Prostate gland (tissue), 2 donors: Measurements from ENCODE around the gene OR5K4. TPM values are rescaled to one million over a fixed set of nuclear protein-coding genes. Genes with fewer than 3 reads are reported as not detected.
A peak's percentile ranks its signal among the peaks of the same experiment; 100 is the strongest.

Experiments
- DNase-seq: peaks from one replicate; pipeline ENCODE4 v3.0.0-alpha.2; 2019; ENCODE audit warnings: low spot score
- H3K27ac ChIP-seq, 2 donors: fragments of 200-600 bp; sonication (generic); 2 replicates each; pipeline ENCODE4 v1.5.1; 2017 to 2019
- H3K27me3 ChIP-seq: fragments of 200-600 bp; sonication (generic); replicated peaks from 2 replicates; pipeline ENCODE4 v1.5.1; 2019; ENCODE audit not compliant: insufficient read depth
- H3K36me3 ChIP-seq, 2 donors: fragments of 200-600 bp; sonication (generic); 1 replicate in 1 of 2; 2 replicates in 1 of 2; pipeline versions ENCODE4 v1.5.1 to v1.8.1; 2017 to 2019
- H3K4me1 ChIP-seq: fragments of 200-600 bp; sonication (generic); replicated peaks from 2 replicates; pipeline ENCODE4 v1.5.1; 2019
- H3K4me3 ChIP-seq, 2 donors: fragments of 200-600 bp; sonication (generic); 2 replicates each; pipeline ENCODE4 v1.5.1; 2017 to 2019
- H3K9me3 ChIP-seq: fragments of 200-600 bp; sonication (generic); 2 replicates; pipeline ENCODE4 v1.5.1; 2017
- POLR2A ChIP-seq: fragments of 450-650 bp; IDR thresholded peaks from one replicate; pipeline ENCODE4 v1.6.1; 2016; ENCODE audit warnings: antibody characterized with exemption, mild to moderate bottlenecking
- POLR2AphosphoS5 ChIP-seq: sonication (generic); formaldehyde crosslinking; IDR thresholded peaks from one replicate; pipeline ENCODE4 v1.6.1; 2017; ENCODE audit warnings: antibody characterized with exemption
- WGBS: methylation state at CpG from one replicate; pipeline ENCODE4 v1.1.5; 2018; 5-methylcytosine and 5-hydroxymethylcytosine counted together
- intact Hi-C: fragments of 100-400 bp; cut with DNase I; formaldehyde crosslinking; loops from one replicate; pipeline ENCODE4 v1.14.2; 2022
- total RNA-seq, 2 donors: library from RNA; depleted of rRNA; stranded (reverse); fragments of >200 nt; gene quantifications; one replicate each; pipeline ENCODE4 v1.1.0, GENCODE V29; 2016
- TF ChIP-seq, protein P1 (sequence below), 4 experiments: fragments of 200-600 bp in 2 of 4; fragments of 450-650 bp in 2 of 4; sonication (generic) in 2 of 4; IDR thresholded peaks; 1 replicate in 3 of 4; 2 replicates in 1 of 4; pipeline ENCODE4 v1.5.1; 2016 to 2019; ENCODE audit warnings: antibody characterized with exemption in 4 of 4, mild to moderate bottlenecking in 2 of 4, moderate library complexity in 2 of 4

OR5K4 gene
- total RNA-seq, 2 donors from 2014 or later, result 1.3 TPM; not detected in 1

DNA sequence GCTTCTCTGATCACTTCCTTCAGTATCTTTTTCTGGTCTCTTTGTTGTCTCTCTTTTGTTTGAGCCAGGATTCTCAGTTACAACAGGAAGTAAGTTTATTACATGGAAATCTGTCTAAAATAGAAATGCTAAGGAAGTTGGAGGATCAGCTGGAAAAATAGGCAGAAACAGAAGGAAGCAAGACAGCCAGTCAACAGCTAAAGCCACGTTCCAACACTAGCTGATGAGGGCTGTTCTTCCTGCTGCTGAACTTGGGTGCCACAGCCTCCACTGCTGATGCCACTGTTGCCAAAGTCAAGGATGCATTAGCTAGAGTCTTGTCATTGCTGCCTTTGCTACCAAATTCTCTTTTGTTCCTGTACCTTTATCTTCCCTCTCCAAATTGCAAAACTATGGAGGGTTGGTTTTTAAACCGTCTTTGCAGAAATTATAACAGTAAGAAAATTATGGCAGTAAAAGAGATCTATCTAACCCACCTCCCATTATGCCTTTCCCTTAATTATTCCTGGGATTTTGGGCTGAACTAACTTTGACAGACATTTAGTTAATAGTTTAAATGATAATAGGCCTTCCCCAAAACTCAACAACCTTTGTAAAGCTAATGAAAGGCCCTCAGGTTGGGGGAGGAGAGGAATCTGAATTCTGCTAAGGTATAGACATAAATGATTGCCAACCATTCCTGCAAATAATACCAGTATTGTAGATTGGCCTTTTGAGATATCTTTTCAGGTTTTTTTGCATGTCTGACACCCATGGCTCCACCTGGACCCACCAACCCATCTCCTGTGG lies 27.4 kb upstream of the OR5K4 start:
- Histone ChIP-seq H3K27ac (no peak overlapping the region), H3K36me3 (no peaks in the 10 kb centered on the region), H3K27me3 (no peaks in the 10 kb centered on the region), H3K4me1 (no peaks in the 10 kb centered on the region), H3K4me3 (no peak overlapping the region), H3K9me3 (no peaks in the 10 kb centered on the region)
- intact Hi-C loops, result loop anchor here (5.0 kb wide), 1 partner anchor 289 kb away; the partner anchor contains the start of gene GABRR3
- DNase-seq, result no peak
- WGBS, result 81% methylated on average over 2 of the region's 2 CpGs
- TF ChIP-seq, protein P1, sequence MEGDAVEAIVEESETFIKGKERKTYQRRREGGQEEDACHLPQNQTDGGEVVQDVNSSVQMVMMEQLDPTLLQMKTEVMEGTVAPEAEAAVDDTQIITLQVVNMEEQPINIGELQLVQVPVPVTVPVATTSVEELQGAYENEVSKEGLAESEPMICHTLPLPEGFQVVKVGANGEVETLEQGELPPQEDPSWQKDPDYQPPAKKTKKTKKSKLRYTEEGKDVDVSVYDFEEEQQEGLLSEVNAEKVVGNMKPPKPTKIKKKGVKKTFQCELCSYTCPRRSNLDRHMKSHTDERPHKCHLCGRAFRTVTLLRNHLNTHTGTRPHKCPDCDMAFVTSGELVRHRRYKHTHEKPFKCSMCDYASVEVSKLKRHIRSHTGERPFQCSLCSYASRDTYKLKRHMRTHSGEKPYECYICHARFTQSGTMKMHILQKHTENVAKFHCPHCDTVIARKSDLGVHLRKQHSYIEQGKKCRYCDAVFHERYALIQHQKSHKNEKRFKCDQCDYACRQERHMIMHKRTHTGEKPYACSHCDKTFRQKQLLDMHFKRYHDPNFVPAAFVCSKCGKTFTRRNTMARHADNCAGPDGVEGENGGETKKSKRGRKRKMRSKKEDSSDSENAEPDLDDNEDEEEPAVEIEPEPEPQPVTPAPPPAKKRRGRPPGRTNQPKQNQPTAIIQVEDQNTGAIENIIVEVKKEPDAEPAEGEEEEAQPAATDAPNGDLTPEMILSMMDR (IDR thresholded peaks at IDR 0.05), result no peak
- TF ChIP-seq POLR2A, result no peak
- TF ChIP-seq POLR2AphosphoS5, result no peak

DNA sequence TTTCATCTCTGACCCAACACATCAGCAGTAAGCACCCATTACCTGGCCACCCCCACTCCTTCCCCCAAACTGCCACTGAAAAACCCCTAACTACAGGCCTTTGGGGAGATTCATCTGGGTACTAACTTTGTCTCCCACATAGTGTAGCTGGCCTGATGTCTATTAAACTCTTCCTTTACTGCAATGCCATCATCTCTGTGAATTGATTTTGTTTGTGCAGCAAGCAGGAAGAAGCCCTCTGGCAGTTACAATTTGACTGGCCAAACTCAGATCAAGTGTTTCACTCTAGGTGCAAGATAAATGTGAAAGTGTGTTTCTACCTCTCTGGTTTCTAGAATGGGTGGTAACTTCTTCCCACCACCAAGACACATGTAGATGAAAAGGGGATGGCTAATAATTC lies 26.7 kb upstream of the OR5K4 start:
- intact Hi-C loops, result loop anchor here (5.0 kb wide), 1 partner anchor 290 kb away; the partner anchor contains the start of gene GABRR3

DNA sequence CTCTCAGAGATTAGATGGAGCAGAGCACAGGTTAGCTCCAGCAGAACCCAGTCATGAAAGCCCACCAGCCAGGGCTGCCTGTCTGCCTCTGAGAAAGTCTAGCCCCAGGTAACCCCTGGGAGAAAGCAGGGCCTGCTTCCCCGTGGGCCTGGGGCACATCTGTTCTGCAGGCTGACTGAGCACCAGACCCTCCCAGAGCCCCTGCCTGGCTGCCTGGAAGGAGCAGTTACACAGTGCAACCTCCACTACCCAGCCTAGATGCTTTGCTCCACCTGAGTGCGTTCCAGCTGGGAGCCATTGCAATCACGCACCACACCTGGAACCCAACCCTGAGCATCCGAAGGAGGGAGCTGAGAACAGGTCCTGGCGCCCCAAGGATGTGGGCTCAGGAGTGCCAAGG lies 24.7 kb upstream of the OR5K4 start:
- no peaks in the 10 kb centered on the region for H3K27me3 ChIP-seq
- 64% methylated on average over 4 of the region's 5 CpGs for WGBS
- no peaks in the 10 kb centered on the region for H3K9me3 ChIP-seq
- TF ChIP-seq POLR2AphosphoS5, result no peak
- TF ChIP-seq POLR2A, result no peak
- TF ChIP-seq, protein P1 (IDR thresholded peaks at IDR 0.05), result no peak
- DNase-seq, result no peak
- no peak overlapping the region for H3K27ac ChIP-seq
- H3K4me1 ChIP-seq, result no peaks in the 10 kb centered on the region
- intact Hi-C loops, result loop anchor here (5.0 kb wide), 1 partner anchor 292 kb away; the partner anchor contains the start of gene GABRR3
- H3K4me3 ChIP-seq, result no peak overlapping the region
- no peaks in the 10 kb centered on the region for H3K36me3 ChIP-seq

More for the DNA sequence above, 26.7 kb upstream of the OR5K4 start:
- Histone ChIP-seq H3K9me3 (no peaks in the 10 kb centered on the region), H3K4me3 (no peak overlapping the region), H3K4me1 (no peaks in the 10 kb centered on the region), H3K27ac (no peak overlapping the region), H3K36me3 (no peaks in the 10 kb centered on the region), H3K27me3 (no peaks in the 10 kb centered on the region)
- DNase-seq, result no peak
- TF ChIP-seq, protein P1 (IDR thresholded peaks at IDR 0.05), result no peak
- TF ChIP-seq POLR2A (no peak), POLR2AphosphoS5 (no peak)

DNA sequence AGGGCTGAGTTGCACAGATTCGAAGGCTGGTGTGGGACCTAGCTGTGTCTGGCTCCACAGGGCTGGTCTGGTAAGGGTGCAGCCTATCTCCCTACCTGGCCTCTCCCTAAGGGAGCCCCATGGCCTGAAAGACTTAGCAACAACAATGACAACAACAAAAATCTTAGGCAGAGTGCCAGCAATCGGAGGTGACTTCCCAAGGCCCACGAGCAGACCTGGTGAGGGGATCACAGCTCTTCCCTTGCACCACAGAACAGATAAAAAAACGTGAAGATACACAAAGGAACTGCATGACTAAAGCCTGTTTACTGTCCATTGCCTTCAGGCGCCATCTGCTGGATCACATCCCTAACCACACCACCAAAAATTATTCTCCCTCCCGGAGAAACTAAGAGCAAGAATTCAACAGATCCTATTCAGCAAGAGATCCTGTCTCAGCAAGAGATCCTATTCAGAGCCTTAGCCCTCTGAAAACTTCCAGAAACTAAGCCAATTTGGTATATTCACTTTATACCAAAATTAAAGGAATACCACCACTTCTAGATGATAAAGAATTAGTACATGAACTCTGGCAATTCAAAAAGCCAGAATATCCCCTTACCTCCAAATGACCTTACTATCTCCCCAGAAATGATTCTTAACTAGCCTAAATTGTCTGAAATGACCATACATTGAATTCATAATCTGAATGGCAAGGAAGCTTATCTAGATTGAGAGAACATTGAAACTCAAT lies 24.1 kb upstream of the OR5K4 start:
- peak; percentile 38 for DNase-seq
- H3K27me3 ChIP-seq, result no peaks in the 10 kb centered on the region
- WGBS, result 11% methylated on average over 6 of the region's 6 CpGs
- no peaks in the 10 kb centered on the region for H3K4me1 ChIP-seq
- no peaks in the 10 kb centered on the region for H3K9me3 ChIP-seq
- H3K27ac ChIP-seq, result no peak overlapping the region
- TF ChIP-seq, protein P1 (IDR thresholded peaks at IDR 0.05), result peak; percentile 24 to 80 (median 62)
- TF ChIP-seq POLR2A, result no peak
- intact Hi-C loops, result loop anchor here (5.0 kb wide), 1 partner anchor 292 kb away; the partner anchor contains the start of gene GABRR3
- H3K36me3 ChIP-seq, result no peaks in the 10 kb centered on the region
- no peak overlapping the region for H3K4me3 ChIP-seq
